SK-N-SH (cell line): ENCODE data around the gene SLC25A29. TPM values are rescaled to one million over a fixed set of nuclear protein-coding genes. Genes with fewer than 3 reads are reported as not detected.

Source experiments
- CTCF ChIA-PET: fragments of 300-600, 350-600 bp; formaldehyde crosslinking; extraction: SDS; loops from one replicate; lab custom pipeline; 2021; lab: Yijun Ruan, JAX
- POLR2A ChIA-PET: fragments of 350-600 bp; sonication (Branson Sonifier 250); formaldehyde crosslinking; extraction: SDS; loops from one replicate; lab custom pipeline; 2020; ENCODE audit warnings: antibody characterized with exemption, inconsistent platforms; lab: Yijun Ruan, JAX
- DNase-seq: peaks from one replicate; pipeline ENCODE4 v3.0.0; 2012
- H2AFZ ChIP-seq: fragments of 200-600 bp; sonication (generic); 2 replicates; pipeline ENCODE4 v1.8.1; 2016; ENCODE audit warnings: antibody characterized with exemption, mild to moderate bottlenecking, low read depth
- H3F3A ChIP-seq: fragments of 200-600 bp; sonication (generic); replicated peaks from 2 replicates; pipeline ENCODE3; 2016; ENCODE audit warnings: antibody characterized with exemption, mild to moderate bottlenecking; ENCODE audit not compliant: insufficient read depth
- H3K27ac ChIP-seq, 2 experiments: fragments of 200-500 bp in 1 of 2; fragments of 200-600 bp in 1 of 2; sonication (Bioruptor generic) in 1 of 2; sonication (generic), shearing (Covaris generic) in 1 of 2; 2 replicates each; pipeline versions ENCODE4 v1.5.1 to v1.6.1; 2014 to 2016; ENCODE audit warnings: low read depth in 2 of 2, inconsistent platforms in 1 of 2, low read length in 1 of 2, mild to moderate bottlenecking in 1 of 2, mixed read lengths in 1 of 2
- H3K27me3 ChIP-seq: fragments of 200-600 bp; sonication (generic), shearing (Covaris generic); 2 replicates; pipeline ENCODE4 v1.6.1; 2016; ENCODE audit warnings: mixed run types; ENCODE audit not compliant: insufficient read depth
- H3K36me3 ChIP-seq, 2 experiments: fragments of 200-500 bp in 1 of 2; fragments of 200-600 bp in 1 of 2; sonication (Bioruptor generic) in 1 of 2; sonication (generic) in 1 of 2; replicated peaks in 1 of 2; 2 replicates each; pipeline versions ENCODE3 to v1.5.1; 2014 to 2016; ENCODE audit warnings: low read length in 1 of 2, mild to moderate bottlenecking in 1 of 2; ENCODE audit not compliant: insufficient read depth in 2 of 2, control insufficient read depth in 1 of 2
- H3K4me1 ChIP-seq, 2 experiments: fragments of 200-500 bp in 1 of 2; fragments of 200-600 bp in 1 of 2; sonication (Bioruptor generic) in 1 of 2; sonication (generic), shearing (Covaris generic) in 1 of 2; 2 replicates each; pipeline versions ENCODE4 v1.5.1 to v1.6.1; 2014 to 2016; ENCODE audit warnings: low read depth in 1 of 2, low read length in 1 of 2, mixed run types in 1 of 2; ENCODE audit not compliant: insufficient read depth in 2 of 2, control insufficient read depth in 1 of 2
- H3K4me2 ChIP-seq: fragments of 200-600 bp; sonication (generic), shearing (Covaris generic); 2 replicates; pipeline ENCODE4 v1.6.1; 2017; ENCODE audit warnings: mixed run types
- H3K4me3 ChIP-seq, 2 experiments: fragments of 200-500 bp in 1 of 2; fragments of 200-600 bp in 1 of 2; sonication (Bioruptor generic) in 1 of 2; sonication (generic), shearing (Covaris generic) in 1 of 2; 2 replicates each; pipeline versions ENCODE4 v1.5.1 to v1.8.1; 2014 to 2016; ENCODE audit warnings: low read depth in 2 of 2, inconsistent platforms in 1 of 2, low read length in 1 of 2, mild to moderate bottlenecking in 1 of 2, mixed read lengths in 1 of 2, moderate library complexity in 1 of 2
- H3K79me2 ChIP-seq: fragments of 200-600 bp; sonication (generic); 2 replicates; pipeline ENCODE4 v1.8.1; 2017; ENCODE audit warnings: mild to moderate bottlenecking; ENCODE audit not compliant: insufficient read depth
- H3K9ac ChIP-seq: fragments of 200-600 bp; sonication (generic); 2 replicates; pipeline ENCODE4 v1.6.1; 2017; ENCODE audit warnings: mixed run types
- H3K9me2 ChIP-seq: fragments of 200-600 bp; sonication (generic); 2 replicates; pipeline ENCODE4 v1.6.1; 2017; ENCODE audit warnings: mixed run types
- H3K9me3 ChIP-seq: fragments of 200-600 bp; sonication (generic); 2 replicates; pipeline ENCODE4 v1.6.1; 2017; ENCODE audit warnings: mixed run types, mild to moderate bottlenecking, moderate library complexity
- H4K20me1 ChIP-seq: fragments of 200-600 bp; sonication (generic); 2 replicates; pipeline ENCODE4 v1.6.1; 2017; ENCODE audit warnings: mild to moderate bottlenecking, mixed run types; ENCODE audit not compliant: insufficient read depth
- RFX5 ChIP-seq: IDR thresholded peaks from 2 replicates; pipeline ENCODE4 v1.6.1; 2012; ENCODE audit warnings: mild to moderate bottlenecking, improper control_type of control experiment, low read length
- USF1 ChIP-seq: IDR thresholded peaks from 2 replicates; pipeline ENCODE4 v1.4.0; 2012; ENCODE audit warnings: low read depth, borderline replicate concordance
- YY1 ChIP-seq: IDR thresholded peaks from 2 replicates; pipeline ENCODE4 v1.4.0; 2012; ENCODE audit warnings: low read depth, mild to moderate bottlenecking
- ZBTB33 ChIP-seq: IDR thresholded peaks from 2 replicates; pipeline ENCODE4 v1.4.0; 2012; ENCODE audit warnings: low read depth, borderline replicate concordance
- WGBS: methylation state at CpG from one replicate; pipeline ENCODE4 v1.1.6; 2017; ENCODE audit warnings: low lambda C conversion rate; 5-methylcytosine and 5-hydroxymethylcytosine counted together
- polyA plus RNA-seq, 3 experiments: library from polyadenylated mRNA; depleted of rRNA; stranded (reverse); fragments of >200 nt; gene quantifications; 2 replicates each; pipeline ENCODE4 v1.2.3, GENCODE V29; 2012
- TF ChIP-seq, protein P1 (sequence below): IDR thresholded peaks from 2 replicates; pipeline ENCODE4 v1.6.1; 2012; ENCODE audit warnings: mild to moderate bottlenecking, low read depth, low read length, moderate library complexity
- TF ChIP-seq, protein P2 (sequence below): fragments of 200-600 bp; sonication (generic); IDR thresholded peaks from 2 replicates; pipeline ENCODE4 v1.6.1; 2017; ENCODE audit warnings: antibody characterized with exemption, mild to moderate bottlenecking, moderate library complexity
- TF ChIP-seq, protein P3 (sequence below): IDR thresholded peaks from 2 replicates; pipeline ENCODE4; 2012

The SLC25A29 gene
- polyA plus RNA-seq, 1 of the 3 experiments (the other 2 are of a cell fraction): 66.9 TPM

- TF ChIP-seq, protein P1, sequence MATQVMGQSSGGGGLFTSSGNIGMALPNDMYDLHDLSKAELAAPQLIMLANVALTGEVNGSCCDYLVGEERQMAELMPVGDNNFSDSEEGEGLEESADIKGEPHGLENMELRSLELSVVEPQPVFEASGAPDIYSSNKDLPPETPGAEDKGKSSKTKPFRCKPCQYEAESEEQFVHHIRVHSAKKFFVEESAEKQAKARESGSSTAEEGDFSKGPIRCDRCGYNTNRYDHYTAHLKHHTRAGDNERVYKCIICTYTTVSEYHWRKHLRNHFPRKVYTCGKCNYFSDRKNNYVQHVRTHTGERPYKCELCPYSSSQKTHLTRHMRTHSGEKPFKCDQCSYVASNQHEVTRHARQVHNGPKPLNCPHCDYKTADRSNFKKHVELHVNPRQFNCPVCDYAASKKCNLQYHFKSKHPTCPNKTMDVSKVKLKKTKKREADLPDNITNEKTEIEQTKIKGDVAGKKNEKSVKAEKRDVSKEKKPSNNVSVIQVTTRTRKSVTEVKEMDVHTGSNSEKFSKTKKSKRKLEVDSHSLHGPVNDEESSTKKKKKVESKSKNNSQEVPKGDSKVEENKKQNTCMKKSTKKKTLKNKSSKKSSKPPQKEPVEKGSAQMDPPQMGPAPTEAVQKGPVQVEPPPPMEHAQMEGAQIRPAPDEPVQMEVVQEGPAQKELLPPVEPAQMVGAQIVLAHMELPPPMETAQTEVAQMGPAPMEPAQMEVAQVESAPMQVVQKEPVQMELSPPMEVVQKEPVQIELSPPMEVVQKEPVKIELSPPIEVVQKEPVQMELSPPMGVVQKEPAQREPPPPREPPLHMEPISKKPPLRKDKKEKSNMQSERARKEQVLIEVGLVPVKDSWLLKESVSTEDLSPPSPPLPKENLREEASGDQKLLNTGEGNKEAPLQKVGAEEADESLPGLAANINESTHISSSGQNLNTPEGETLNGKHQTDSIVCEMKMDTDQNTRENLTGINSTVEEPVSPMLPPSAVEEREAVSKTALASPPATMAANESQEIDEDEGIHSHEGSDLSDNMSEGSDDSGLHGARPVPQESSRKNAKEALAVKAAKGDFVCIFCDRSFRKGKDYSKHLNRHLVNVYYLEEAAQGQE: no peak
These were observed 23.2 kb upstream of the SLC25A29 start (continued) for GRCh38 chr14:100329233-100330006.

DNA sequence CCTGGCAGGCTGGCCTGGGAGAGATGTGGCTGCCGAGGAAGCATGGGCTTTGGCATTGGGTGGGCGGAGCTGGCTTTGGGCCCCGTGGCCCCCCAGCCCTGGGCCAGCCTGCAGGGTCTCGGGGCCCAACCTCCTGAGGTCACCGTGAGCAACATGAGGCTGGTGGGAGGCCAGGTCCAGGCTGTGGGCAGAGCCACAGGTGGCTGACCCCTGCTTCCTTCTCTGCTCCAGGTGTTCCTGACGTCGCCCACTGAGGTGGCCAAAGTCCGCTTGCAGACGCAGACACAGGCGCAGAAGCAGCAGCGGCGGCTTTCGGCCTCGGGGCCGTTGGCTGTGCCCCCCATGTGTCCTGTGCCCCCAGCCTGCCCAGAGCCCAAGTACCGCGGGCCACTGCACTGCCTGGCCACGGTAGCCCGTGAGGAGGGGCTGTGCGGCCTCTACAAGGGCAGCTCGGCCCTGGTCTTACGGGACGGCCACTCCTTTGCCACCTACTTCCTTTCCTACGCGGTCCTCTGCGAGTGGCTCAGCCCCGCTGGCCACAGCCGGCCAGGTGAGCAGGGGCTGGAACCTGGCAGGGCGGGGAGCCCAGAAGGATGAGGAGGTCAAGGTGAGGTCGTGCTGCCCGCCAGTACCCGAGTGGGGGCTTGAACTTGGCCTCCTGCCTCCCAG is 22.4 kb upstream of the SLC25A29 start:
- POLR2A ChIA-PET: no interaction called here
- Histone ChIP-seq H3K9me3 (no peaks in the 10 kb centered on the region), H3K27me3 (no peaks in the 10 kb centered on the region), H4K20me1 (no peaks in the 10 kb centered on the region), H3K4me1 (no peaks in the 10 kb centered on the region; a peak in 1 of 4 replicates), H3K9me2 (no peaks in the 10 kb centered on the region)
- TF ChIP-seq, protein P2, sequence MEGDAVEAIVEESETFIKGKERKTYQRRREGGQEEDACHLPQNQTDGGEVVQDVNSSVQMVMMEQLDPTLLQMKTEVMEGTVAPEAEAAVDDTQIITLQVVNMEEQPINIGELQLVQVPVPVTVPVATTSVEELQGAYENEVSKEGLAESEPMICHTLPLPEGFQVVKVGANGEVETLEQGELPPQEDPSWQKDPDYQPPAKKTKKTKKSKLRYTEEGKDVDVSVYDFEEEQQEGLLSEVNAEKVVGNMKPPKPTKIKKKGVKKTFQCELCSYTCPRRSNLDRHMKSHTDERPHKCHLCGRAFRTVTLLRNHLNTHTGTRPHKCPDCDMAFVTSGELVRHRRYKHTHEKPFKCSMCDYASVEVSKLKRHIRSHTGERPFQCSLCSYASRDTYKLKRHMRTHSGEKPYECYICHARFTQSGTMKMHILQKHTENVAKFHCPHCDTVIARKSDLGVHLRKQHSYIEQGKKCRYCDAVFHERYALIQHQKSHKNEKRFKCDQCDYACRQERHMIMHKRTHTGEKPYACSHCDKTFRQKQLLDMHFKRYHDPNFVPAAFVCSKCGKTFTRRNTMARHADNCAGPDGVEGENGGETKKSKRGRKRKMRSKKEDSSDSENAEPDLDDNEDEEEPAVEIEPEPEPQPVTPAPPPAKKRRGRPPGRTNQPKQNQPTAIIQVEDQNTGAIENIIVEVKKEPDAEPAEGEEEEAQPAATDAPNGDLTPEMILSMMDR: no peak
- TF ChIP-seq ZBTB33 (no peak), RFX5 (no peak), USF1 (no peak), YY1 (no peak)
- TF ChIP-seq, protein P1: no peak
- TF ChIP-seq, protein P3, sequence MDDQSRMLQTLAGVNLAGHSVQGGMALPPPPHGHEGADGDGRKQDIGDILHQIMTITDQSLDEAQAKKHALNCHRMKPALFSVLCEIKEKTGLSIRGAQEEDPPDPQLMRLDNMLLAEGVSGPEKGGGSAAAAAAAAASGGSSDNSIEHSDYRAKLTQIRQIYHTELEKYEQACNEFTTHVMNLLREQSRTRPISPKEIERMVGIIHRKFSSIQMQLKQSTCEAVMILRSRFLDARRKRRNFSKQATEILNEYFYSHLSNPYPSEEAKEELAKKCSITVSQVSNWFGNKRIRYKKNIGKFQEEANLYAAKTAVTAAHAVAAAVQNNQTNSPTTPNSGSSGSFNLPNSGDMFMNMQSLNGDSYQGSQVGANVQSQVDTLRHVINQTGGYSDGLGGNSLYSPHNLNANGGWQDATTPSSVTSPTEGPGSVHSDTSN: no peak
- TF ChIP-seq, all 33 proteins: peak for 0
- H2AFZ ChIP-seq: no peak overlapping the region
- no peaks in the 10 kb centered on the region for H3K36me3 ChIP-seq
- 81% methylated on average over 10 of the region's 32 CpGs for whole genome bisulfite sequencing
- H3K27ac ChIP-seq: no peak overlapping the region
- H3K4me2 ChIP-seq: no peak overlapping the region
- no peak overlapping the region for H3K9ac ChIP-seq
- DNase-seq: no peak
- CTCF ChIA-PET: no interaction called here
- H3K4me3 ChIP-seq: no peak overlapping the region
- H3K79me2 ChIP-seq: no peaks in the 10 kb centered on the region
- no peaks in the 10 kb centered on the region for H3F3A ChIP-seq
